Gastrocnemius medialis (tissue), 4 donors: ENCODE measurements around the gene CLDN11.

ENCODE experiments used
- POLR2A ChIP-seq, 2 donors: fragments of 450-650 bp; IDR thresholded peaks; one replicate each; pipeline ENCODE4 v1.6.1; 2017; ENCODE audit warnings: antibody characterized with exemption in 2 of 2, mild to moderate bottlenecking in 2 of 2, moderate library complexity in 2 of 2
- TF ChIP-seq, protein P1 (sequence below), 5 experiments: fragments of 450-650 bp in 3 of 5; fragments of 200-600 bp in 2 of 5; sonication (generic) in 2 of 5; IDR thresholded peaks in 4 of 5; conservative IDR thresholded peaks in 1 of 5; 1 replicate in 4 of 5; 2 replicates in 1 of 5; pipeline ENCODE4 v1.5.1; 2016 to 2019; ENCODE audit warnings: antibody characterized with exemption in 5 of 5, mild to moderate bottlenecking in 3 of 5, moderate library complexity in 3 of 5

DNA sequence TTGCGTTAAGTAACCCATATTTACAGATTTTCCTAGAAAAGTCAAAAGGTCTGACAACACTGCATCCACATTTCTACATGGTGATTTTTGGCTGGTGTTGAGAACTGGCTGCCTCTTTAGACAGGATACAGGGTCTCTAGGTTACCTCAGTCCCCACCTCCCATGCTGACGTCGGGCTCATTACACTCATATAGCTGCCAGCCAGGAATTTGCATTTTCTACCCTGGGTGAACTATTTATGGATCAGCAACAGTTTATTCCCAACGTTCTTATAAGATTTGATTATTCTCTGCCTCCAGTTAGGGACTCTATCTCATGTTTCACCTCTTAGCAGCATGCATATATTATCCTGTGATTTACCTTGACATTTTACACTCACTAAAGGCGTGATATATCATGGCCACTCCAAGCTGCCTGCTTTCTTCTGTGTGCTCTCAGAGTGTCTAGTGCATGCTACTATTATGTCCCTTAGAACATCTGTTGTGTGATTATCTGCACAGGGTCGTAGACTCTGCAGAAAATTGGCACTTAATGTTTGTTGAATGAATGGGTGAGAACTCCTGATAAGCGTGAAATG lies 49.0 kb downstream of the CLDN11 start:
- TF ChIP-seq POLR2A (IDR thresholded peaks at IDR 0.05) = no peak
- TF ChIP-seq, protein P1, sequence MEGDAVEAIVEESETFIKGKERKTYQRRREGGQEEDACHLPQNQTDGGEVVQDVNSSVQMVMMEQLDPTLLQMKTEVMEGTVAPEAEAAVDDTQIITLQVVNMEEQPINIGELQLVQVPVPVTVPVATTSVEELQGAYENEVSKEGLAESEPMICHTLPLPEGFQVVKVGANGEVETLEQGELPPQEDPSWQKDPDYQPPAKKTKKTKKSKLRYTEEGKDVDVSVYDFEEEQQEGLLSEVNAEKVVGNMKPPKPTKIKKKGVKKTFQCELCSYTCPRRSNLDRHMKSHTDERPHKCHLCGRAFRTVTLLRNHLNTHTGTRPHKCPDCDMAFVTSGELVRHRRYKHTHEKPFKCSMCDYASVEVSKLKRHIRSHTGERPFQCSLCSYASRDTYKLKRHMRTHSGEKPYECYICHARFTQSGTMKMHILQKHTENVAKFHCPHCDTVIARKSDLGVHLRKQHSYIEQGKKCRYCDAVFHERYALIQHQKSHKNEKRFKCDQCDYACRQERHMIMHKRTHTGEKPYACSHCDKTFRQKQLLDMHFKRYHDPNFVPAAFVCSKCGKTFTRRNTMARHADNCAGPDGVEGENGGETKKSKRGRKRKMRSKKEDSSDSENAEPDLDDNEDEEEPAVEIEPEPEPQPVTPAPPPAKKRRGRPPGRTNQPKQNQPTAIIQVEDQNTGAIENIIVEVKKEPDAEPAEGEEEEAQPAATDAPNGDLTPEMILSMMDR (IDR thresholded peaks at IDR 0.05 in 4 of 5, conservative IDR thresholded peaks at IDR 0.05 in 1 of 5) = no peak
